OCI-M2 (cell line): ENCODE results near the gene MAP6.

Experiments
- DNase-seq: peaks from one replicate; lab custom pipeline; 2025; ENCODE audit not compliant: unreplicated experiment; lab: John Stamatoyannopoulos, UW

MAP6 gene

GRCh38 chr11:75554258-75555022, 114.4 kb downstream of the MAP6 start:
- DNase-seq, result no peak

GRCh38 chr11:75553889-75554257, 115.0 kb downstream of the MAP6 start:
- no peak for DNase-seq

DNA sequence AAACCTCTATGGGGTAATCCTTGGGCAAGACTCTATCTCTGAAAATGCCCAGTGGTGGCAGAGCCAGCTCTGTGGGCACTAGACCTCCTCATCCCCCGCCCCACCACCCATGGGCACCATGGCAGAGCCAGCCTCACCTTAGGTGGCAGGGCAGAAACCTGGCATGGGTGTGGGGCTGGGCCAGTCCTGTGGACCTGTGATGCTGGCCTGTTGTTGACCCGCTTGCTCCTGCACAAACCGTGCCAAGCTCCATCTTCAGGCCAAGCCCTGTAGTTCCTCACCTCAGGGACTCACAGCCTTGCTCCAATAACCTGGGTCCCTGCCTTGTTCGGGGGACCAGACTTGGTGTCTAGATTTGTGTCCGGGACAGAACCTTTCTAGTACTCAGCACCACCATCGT, 115.7 kb downstream of the MAP6 start:
- DNase-seq, result no peak

DNA sequence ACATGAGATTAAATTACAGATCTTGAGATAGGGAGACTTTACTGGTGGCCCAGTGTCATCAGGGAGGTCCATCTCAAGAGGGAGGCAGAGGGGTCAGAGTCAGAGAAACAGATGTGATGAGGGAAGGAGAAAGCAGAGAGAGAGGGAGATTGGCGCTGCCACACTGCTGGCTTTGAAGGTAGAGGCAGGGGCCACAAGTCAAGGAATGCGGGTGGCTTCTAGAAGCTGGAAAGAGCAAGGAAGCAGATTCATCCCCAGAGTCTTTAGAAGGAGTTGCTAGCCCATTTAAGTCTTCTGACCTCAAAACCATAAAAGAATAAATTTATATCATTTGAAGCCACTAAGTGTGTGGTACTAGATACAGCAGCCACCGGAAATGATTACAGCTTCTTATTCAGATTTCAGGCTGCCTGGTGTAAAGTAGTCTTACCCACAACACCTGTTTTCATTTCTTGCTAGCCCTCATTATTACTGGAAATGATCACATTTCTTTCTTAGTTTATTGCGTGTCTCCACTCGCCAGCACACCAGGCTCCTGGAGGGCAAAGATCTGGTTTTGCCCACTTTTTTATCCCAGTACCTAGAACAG, 119.4 kb downstream of the MAP6 start:
- no peak for DNase-seq

GRCh38 chr11:75548595-75549272, 120.1 kb downstream of the MAP6 start:
- no peak for DNase-seq

- no peak for DNase-seq
Observed at GRCh38 chr11:75547617-75548058, 121.2 kb downstream of the MAP6 start.

DNA sequence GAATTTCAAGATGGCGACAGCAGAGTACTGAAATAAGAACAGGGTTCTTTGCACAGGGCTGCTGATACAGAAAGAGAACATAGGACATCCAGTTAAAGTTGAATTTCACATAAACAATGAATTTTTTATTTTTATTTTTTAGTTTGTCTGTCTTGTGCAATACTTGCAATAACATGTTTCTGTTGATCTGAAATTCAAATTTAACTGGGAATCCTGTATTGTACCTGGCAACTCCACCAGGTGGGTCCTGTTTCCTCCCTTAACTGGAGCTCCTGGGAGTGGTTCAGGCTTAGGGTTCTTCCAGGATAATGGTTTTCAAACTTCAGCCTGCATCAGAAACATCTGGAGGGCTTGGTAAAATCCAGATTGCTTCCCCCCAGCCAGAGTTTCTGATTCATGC, 121.7 kb downstream of the MAP6 start:
- DNase-seq, result no peak

DNA sequence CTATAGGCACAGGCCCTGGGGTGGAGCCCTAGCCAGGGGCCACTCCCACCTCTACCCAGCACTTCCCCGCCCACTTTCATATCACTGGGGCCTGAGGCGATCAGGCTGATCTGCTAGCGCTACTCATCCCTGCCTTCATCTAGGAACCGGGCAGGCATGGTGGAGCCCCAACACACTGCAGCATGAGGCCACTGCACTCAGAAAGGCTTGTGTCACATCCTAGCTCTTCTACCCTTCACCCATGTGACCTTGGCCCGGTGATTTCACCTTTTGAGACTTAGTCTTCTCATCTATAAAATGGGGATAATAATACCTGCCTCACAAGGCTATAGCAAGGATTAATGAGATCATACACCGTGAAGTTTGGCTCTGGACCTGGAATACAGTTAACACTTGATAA, 125.0 kb downstream of the MAP6 start:
- no peak for DNase-seq

- no peak for DNase-seq
Observed at GRCh38 chr11:75542088-75542438, 126.8 kb downstream of the MAP6 start.

DNA sequence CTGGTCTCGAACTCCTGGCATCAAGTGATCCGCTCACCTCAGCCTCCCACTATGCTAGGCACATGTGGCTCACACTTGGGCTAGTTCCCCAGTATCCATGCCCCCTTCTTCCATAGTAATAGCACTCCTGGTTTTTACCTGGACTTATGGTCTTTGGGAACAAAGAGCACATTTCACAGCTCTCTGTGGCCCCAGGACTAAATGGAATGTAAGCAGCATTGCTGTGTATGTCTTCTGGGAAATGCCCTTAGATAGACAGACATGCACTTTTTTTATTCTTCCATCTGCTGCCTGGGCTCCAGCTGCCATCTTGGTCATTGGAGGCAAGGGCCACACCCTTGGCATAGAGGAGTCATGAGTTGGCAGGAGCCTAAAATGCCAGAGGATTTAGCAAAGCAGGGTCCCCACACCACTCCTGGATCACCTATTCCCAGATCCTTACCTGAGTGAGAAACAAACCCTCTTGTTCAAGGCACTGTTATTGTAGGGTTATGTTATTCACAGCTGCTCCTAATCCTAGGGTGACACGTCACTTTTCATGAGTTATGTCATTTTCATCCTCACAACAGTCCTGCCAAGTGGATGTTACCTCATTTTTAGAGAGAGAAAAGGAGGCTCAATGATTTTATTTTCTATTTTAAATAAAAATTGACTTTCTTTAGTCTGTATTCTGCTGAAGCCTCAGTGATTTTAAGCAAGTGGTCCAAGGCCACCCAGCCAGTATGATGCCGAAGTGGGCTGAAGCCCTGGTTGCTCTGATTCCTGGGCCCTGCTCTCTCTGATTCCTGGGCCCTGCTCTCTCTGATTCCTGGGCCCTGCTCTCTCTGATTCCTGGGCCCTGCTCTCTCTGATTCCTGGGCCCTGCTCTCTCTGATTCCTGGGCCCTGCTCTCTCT, 127.4 kb downstream of the MAP6 start:
- DNase-seq, result no peak

- DNase-seq, result no peak
Observed at GRCh38 chr11:75539459-75540334, 129.1 kb downstream of the MAP6 start.

- no peak for DNase-seq
Observed at GRCh38 chr11:75538150-75538942, 130.5 kb downstream of the MAP6 start.

DNA sequence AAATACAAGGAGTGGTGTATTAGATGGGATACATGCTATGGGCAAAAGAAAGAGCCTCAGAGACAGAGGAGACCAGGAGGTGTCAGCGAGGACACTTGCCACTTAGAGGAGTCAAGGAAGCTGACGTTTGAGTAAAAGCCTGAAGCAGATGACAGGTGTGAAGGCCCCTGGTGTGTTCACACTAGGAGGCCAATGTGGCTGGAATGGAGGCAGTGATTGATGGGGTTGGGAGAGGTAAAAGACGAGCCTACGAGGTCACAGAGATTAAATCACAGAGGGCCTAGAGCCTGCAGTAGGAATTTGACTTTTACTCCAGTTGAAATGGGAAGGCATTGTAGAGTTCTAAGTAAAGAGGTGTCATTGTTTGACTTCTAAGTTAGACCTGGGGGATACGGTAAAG, 131.1 kb downstream of the MAP6 start:
- DNase-seq, result no peak
